ENCODE data around the gene ARFGEF3. TPM values are rescaled to one million over a fixed set of nuclear protein-coding genes. Genes with fewer than 3 reads are reported as not detected.

ARFGEF3 gene
- total and polyA plus RNA-seq, 11 donors: 0.58 to 11.9 (median 2.5) TPM

DNA sequence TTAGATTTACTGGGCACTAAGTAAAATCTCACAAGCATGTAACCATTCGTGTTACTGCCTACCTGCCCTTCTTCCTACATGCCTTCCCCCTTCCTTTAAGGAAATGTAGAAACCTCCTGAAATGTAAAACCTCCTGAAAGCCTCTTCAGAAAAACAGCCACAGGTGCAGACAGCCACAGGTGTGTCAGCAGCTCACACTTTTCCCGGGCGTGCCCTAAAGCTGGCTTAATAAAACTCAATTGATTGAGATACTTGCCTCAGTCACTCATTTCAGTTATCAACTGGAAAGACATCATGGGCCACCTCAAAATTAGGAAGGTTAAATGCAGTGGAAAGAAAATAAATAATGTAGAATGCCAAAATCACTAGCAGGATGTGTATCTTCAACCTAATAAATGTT lies 79.6 kb downstream of the ARFGEF3 start:
- ATAC-seq (no peak), DNase-seq (no peak)
- H3K27ac ChIP-seq: no peak overlapping the region
- H3K9me3 ChIP-seq: no peaks in the 10 kb centered on the region
- H3K4me1 ChIP-seq: no peaks in the 10 kb centered on the region
- TF ChIP-seq POLR2A (IDR thresholded peaks at IDR 0.05): no peak
- TF ChIP-seq CTCF (IDR thresholded peaks at IDR 0.05): no peak
- intact Hi-C loops (cut with DNase I): no loop called here
- H3K4me3 ChIP-seq: no peak overlapping the region
- H3K27me3 ChIP-seq: no peaks in the 10 kb centered on the region
- no peaks in the 10 kb centered on the region for H3K36me3 ChIP-seq
- 89 to 95% (median 93%) methylated on average over 3 of the region's 3 CpGs for WGBS, 4 donors

GRCh38 chr6:138241934-138242333 lies 80.2 kb downstream of the ARFGEF3 start:
- ATAC-seq: no peak
- no peaks in the 10 kb centered on the region for H3K27me3 ChIP-seq

GRCh38 chr6:138242987-138243592 lies 81.4 kb downstream of the ARFGEF3 start:
- Histone ChIP-seq H3K27ac (no peak overlapping the region), H3K4me1 (no peaks in the 10 kb centered on the region), H3K9me3 (no peaks in the 10 kb centered on the region), H3K4me3 (no peak overlapping the region), H3K27me3 (no peaks in the 10 kb centered on the region), H3K36me3 (no peaks in the 10 kb centered on the region)
- intact Hi-C loops (cut with DNase I): no loop called here
- DNase-seq: no peak
- 91 to 97% (median 94%) methylated on average over 4 of the region's 4 CpGs for WGBS, 4 donors
- ATAC-seq: no peak
- TF ChIP-seq CTCF (IDR thresholded peaks at IDR 0.05) (no peak), POLR2A (IDR thresholded peaks at IDR 0.05) (no peak)

More at GRCh38 chr6:138241934-138242333, 80.2 kb downstream of the ARFGEF3 start:
- no peaks in the 10 kb centered on the region for H3K4me1 ChIP-seq
- WGBS, 4 donors: 93 to 95% (median 95%) methylated on average over 6 of the region's 6 CpGs
- DNase-seq: no peak
- TF ChIP-seq CTCF (IDR thresholded peaks at IDR 0.05) (no peak), POLR2A (IDR thresholded peaks at IDR 0.05) (no peak)
- intact Hi-C loops (cut with DNase I): no loop called here
- H3K9me3 ChIP-seq: no peaks in the 10 kb centered on the region
- no peak overlapping the region for H3K4me3 ChIP-seq
- H3K36me3 ChIP-seq: no peaks in the 10 kb centered on the region
- H3K27ac ChIP-seq: no peak overlapping the region

GRCh38 chr6:138245751-138246150 lies 84.0 kb downstream of the ARFGEF3 start:
- Histone ChIP-seq H3K36me3 (no peaks in the 10 kb centered on the region), H3K4me1 (peaks cover 0 to 4% (median 0%) of the 10 kb centered on the region in 12 donors), H3K27me3 (no peaks in the 10 kb centered on the region), H3K27ac (no peak overlapping the region), H3K4me3 (no peak overlapping the region), H3K9me3 (no peaks in the 10 kb centered on the region)
- DNase-seq: no peak
- no peak for ATAC-seq
- intact Hi-C loops (cut with DNase I): no loop called here
- whole genome bisulfite sequencing, 4 donors: 73 to 83% (median 75%) methylated on average over 3 of the region's 3 CpGs
- no peak for TF ChIP-seq POLR2A (IDR thresholded peaks at IDR 0.05)
- TF ChIP-seq CTCF (IDR thresholded peaks at IDR 0.05): no peak

All from heart left ventricle (tissue), 16 donors.